GM10248 (cell line): ENCODE data around the gene MAFB.

Experiments
- CTCF ChIA-PET: fragments of 300-600 bp; sonication (Branson Sonifier 250); formaldehyde crosslinking; extraction: SDS; loops from one replicate; lab custom pipeline; 2021; ENCODE audit warnings: antibody characterized with exemption; lab: Yijun Ruan, JAX
- POLR2A ChIA-PET: fragments of 350-650 bp; sonication (Branson Sonifier 250); formaldehyde crosslinking; extraction: SDS; loops from one replicate; lab custom pipeline; 2020; ENCODE audit warnings: antibody characterized with exemption; lab: Yijun Ruan, JAX
- DNase-seq: peaks from one replicate; pipeline ENCODE4 v3.0.0; 2012; ENCODE audit errors: extremely low spot score
- TF ChIP-seq, protein P1 (sequence below): IDR thresholded peaks from 2 replicates; pipeline ENCODE4 v1.5.1; 2012; ENCODE audit warnings: mild to moderate bottlenecking, low read depth; ENCODE audit errors: extremely low read depth, missing control alignments, control extremely low read depth

The MAFB gene

DNA sequence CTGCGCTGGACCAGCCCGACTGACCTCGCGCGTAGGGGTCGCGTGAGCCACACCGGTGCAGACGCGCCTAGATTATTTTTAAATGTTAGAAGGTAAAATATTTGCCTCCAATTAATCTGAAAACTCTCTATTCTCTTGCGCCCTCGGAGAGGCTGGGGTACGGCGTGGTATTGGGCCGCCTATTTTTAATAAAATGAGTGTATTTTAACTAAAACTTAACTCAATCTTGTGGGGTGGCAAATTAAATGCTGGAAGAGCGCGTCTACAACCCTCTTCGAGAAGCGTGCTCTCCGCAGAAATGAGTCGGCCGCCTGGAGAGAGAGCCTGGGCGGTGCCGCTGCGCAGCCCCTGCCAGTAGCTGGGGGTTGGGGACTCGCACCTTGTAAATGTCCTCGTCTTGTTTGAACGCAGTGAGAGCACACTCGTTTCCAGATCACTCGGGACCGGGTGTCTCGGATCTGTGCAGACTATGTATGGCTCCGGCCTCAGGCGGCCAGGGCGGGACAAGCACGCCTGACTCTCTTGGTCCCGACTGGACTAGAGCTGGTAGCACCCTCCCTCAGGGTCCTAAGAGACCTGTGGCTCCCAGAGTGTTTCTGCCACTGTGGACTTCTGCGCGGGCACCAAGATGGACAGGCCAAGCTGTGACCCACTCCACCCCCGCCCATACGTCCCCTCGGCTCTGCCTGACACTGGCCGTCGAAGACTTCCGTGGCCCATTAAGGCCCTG is 2.0 kb upstream of the MAFB start:
- ChIA-PET POLR2A (no interaction called here), CTCF (interaction anchor here (0.9 to 3.7 kb wide), 11 partner anchors 13 to 1426 kb away, joined by 3 to 27 read pairs (median 4); no protein-coding TSS in a partner anchor)
- DNase-seq: no peak
- TF ChIP-seq, protein P1, sequence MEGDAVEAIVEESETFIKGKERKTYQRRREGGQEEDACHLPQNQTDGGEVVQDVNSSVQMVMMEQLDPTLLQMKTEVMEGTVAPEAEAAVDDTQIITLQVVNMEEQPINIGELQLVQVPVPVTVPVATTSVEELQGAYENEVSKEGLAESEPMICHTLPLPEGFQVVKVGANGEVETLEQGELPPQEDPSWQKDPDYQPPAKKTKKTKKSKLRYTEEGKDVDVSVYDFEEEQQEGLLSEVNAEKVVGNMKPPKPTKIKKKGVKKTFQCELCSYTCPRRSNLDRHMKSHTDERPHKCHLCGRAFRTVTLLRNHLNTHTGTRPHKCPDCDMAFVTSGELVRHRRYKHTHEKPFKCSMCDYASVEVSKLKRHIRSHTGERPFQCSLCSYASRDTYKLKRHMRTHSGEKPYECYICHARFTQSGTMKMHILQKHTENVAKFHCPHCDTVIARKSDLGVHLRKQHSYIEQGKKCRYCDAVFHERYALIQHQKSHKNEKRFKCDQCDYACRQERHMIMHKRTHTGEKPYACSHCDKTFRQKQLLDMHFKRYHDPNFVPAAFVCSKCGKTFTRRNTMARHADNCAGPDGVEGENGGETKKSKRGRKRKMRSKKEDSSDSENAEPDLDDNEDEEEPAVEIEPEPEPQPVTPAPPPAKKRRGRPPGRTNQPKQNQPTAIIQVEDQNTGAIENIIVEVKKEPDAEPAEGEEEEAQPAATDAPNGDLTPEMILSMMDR: no peak

DNA sequence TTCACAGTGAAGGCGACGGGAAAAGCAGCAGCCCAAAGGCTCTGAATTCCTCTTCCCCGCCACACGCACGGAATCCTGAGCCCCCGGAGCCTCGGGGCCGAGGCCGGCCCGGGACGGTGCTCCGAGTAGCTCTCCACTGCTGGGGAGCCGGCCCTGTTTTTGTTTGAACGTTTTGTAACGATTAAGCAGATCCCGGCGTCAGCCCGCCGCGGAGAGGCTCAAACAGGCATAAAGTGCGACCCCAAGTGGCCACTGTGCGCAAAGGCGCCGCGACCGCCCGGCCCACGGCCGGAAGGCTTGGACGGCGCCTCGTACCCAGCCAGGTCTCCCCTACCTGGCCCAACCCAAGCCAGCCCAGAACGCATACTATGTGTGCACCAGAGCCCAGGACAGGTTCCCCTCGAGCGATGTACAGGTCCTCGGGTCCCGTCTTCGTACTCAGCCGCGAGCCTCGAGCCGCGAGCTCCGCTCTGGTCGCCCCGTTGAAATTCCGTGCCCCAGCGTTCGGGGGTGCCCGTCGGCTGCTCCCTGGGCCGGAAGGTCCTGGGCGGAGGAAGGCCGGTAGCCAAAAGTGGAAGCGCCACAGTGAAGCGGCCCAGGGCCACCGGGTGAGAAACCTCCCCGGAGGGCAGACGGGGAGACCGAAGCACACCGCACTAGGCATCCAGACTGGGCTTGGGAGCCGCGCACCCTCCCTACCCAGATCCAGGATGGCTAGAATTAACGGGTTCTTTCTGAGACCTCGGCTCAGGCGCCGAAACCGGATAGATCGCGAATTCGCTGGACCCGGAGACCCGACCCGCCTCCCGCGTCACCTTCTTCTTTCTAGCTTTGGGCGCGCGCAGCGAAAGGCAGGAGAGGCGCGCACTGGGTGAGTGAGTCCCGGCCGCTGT is 1.2 kb upstream of the MAFB start:
- POLR2A ChIA-PET: no interaction called here
- DNase-seq: peak; percentile 83
- TF ChIP-seq, protein P1: peak; percentile 91
- CTCF ChIA-PET: interaction anchor here (0.7 to 3.7 kb wide), 15 partner anchors 11 to 1578 kb away, joined by 3 to 27 read pairs (median 4); no protein-coding TSS in a partner anchor

DNA sequence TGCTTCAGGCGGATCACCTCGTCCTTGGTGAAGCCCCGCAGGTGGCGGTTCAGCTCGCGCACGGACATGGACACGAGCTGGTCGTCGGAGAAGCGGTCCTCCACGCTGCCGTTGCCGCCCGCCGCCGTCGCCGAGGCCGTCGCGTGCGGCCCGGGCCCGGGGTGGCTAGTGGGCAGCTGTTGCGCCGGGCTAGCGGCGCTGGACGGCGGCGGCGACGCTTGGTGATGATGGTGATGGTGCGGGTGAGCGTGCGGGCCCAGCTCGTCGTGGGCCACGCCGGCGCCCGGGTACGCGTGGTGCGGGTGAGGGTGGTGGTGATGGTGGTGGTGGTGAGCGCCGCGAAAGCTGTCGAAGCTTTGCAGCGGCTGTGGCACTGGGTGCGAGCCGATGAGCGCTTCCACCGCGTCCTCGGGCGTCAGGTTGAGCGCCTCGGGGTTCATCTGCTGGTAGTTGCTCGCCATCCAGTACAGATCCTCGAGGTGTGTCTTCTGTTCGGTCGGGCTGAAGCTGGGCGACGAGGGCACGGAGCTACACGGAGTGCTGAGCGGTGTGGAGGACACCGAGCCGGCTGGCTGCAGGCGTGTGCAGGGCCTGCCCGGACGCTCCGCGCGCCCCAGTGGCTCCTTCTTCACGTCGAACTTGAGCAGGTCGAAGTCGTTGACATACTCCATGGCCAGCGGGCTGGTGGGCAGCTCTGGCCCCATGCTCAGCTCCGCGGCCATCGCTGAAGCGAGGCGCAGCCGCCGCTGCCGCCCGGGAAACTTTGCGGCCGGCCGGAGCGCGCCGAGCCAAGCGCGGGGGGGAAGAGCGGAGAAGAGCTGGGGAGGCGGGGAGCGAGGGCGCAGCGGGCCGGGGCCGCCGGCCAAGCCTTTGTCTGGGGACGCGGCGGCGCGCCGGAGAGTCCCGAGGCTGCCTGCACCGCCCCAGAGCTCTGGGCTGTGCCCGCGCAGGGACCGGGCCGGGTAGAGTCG is 622 bp downstream of the MAFB start:
- TF ChIP-seq, protein P1: no peak

DNA sequence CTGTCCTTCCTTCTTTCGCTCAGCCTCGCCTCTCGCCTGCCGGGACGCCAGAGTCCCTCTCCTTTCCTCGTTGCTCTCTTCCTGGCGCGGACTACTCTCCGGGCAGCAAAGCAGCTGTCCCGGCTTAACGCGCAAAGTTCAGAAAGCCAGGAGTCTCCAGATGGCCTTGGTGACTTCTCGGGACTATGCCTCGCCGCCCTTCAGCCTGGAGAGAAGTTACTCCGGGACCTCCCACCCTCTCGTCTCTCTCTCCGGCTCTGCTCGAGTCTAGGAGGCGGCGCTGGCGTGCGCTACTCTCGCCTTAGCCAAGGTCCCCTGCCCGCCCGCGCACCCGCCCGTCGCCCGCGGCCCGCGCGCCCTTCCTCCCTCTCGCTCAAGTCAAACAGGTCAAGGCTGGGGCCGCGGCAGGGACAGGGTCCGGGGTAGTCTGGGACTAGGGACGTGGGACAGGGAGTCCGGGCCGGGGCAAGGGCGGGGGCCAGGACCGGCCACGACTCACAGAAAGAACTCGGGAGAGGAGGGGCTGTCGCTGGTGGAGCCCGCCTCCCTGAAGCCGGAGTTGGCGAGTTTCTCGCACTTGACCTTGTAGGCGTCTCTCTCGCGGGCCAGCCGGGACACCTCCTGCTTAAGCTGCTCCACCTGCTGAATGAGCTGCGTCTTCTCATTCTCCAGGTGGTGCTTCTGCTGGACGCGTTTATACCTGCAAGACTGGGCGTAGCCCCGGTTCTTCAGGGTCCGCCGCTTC is 1.5 kb downstream of the MAFB start:
- no peak for DNase-seq
- ChIA-PET CTCF (interaction anchor here (2.0 to 3.7 kb wide), 3 partner anchors 10 to 1423 kb away, joined by 7 to 13 read pairs (median 7); no protein-coding TSS in a partner anchor), POLR2A (no interaction called here)
- TF ChIP-seq, protein P1: no peak

More for the DNA sequence above, 622 bp downstream of the MAFB start:
- ChIA-PET POLR2A (interaction anchor here (0.9 kb wide), 1 partner anchor 26 kb away, joined by 3 read pairs; no protein-coding TSS in a partner anchor), CTCF (interaction anchor here (0.9 to 3.7 kb wide), 10 partner anchors 8 to 1576 kb away, joined by 3 to 27 read pairs (median 5); no protein-coding TSS in a partner anchor)
- no peak for DNase-seq

DNA sequence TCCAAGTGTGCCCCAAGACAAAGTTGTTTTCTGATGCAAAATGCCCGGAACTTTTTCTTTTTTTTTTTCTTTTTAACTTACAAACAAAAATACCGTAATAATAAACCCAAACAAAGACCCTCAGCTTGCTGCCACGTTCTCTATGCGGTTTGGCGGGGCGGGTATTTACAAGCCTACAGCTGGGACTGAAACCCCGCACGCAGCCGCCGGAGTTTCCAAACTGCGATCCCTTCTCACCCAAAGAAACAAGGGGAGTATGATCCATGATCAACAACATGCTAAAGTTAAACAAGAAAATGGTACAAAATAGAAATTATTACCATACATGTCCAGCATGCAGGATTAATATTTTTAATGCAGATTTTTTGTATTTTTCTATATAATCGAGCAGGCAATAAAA is 2.1 kb downstream of the MAFB start:
- ChIA-PET POLR2A (no interaction called here), CTCF (no interaction called here)
- no peak for DNase-seq
- TF ChIP-seq, protein P1: no peak
